Eye (tissue), 1 donor: ENCODE data around the gene FAM151A.
A peak's percentile ranks its signal among the peaks of the same experiment; 100 is the strongest.

ENCODE experiments used
- DNase-seq: peaks from one replicate; pipeline ENCODE4 v3.0.0-alpha.2; 2015

The FAM151A gene

DNA sequence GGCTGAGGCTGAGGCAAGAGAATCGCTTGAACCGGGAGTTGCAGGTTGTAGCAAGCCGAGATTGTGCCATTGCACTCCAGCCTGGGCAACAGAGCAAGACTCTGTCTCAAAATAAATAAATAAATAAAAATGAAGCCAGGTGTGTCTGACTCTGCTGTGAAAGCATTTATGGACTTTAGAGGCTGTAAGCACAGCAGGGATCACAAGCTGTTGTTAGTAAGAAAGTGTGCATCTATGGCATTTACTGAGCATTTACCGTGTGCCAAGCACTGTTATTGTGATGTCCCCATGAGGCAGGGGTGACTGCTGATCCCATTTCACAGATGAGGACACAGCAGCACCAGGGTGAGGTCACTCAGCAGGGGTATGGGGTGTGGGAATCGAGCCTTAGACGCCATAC, 20.1 kb downstream of the FAM151A start:
- DNase-seq, result no peak

GRCh38 chr1:54602554-54602953, 20.8 kb downstream of the FAM151A start:
- DNase-seq, result no peak

DNA sequence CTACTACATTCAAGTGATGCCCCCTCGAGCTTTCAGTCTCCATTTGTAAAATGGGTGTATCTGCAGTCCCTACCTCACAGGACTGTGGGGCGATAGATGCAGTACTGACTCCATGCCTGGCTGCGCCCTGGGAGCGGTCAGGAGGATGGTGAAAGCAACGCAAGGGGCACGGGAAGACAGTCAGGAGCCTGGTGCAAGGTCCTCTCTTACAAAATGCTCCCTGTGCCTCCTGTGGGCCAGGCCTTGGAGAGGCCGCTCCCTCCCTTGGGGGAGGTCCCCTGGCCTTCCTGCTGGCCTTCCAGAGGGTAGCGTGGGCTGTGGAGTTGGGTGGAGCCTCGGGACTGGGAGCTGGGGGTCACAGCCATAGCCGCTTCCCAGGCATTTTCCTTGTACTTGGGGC, 21.6 kb downstream of the FAM151A start:
- no peak for DNase-seq

DNA sequence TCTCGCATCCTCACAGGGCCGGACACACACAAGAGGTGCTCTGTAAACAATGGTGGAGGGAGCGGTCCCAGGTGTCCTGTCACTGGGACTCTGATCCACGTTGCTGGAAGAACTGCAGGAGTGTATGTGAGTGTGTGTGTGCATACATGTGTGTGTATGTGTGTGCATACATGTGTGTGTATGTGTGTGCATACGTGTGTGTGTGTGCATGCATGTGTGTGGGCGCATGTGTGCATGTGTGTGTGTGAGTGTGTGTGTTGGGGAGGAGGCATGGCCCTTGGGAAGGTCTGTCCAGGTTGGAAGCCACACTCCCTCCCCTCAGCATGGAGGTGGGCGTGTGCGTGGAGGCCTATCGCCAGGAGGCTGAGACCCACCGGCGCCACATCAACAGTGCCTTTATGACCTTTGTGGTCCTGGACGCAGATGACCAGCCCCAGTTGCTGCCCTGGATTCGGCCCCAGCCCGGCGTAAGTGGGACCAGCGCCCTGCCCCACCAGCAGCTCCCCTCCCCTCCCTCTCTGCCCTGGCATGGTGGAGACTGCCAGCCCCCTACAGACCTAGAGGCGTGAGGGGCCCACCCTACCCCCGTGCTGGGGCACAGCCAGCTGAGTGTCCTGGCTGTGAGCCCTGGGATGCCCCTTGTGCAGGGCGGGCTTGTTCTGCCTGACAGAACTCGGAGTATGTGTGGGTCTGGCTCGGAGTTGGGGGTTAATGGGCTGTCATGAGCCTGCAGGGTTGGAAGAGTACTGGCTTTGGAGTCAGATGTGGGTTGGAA, 22.2 kb downstream of the FAM151A start:
- no peak for DNase-seq

DNA sequence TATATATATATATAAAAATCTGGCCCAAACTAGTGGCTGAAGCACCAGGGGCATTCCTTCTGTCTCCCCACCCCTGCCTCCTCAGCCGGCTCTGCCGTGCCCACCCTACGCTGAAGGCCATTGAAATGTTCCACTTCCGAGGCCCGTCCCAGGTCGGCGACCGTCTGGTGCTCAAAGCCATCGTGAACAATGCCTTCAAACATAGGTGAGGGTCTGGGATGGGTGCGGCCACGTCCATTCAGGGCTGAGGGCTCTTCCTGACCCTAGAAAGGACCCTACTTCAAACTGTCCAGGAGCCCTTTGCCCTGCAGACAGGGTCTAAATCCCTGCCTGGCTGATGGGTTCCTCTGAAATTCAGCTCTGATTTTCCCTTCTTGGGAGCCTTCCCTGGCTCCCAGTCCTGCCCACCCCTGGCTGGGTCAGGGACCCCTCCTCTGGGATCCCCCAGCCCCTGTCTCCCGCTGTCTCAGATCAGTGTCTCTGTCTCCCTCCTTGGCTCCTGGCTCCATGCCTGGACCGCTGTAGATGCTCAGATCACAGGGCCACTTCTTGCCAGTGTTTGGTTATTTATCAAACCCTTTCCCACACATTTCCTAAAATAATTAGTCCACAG, 24.0 kb downstream of the FAM151A start:
- no peak for DNase-seq

GRCh38 chr1:54597455-54598030, 25.8 kb downstream of the FAM151A start:
- DNase-seq, result no peak

DNA sequence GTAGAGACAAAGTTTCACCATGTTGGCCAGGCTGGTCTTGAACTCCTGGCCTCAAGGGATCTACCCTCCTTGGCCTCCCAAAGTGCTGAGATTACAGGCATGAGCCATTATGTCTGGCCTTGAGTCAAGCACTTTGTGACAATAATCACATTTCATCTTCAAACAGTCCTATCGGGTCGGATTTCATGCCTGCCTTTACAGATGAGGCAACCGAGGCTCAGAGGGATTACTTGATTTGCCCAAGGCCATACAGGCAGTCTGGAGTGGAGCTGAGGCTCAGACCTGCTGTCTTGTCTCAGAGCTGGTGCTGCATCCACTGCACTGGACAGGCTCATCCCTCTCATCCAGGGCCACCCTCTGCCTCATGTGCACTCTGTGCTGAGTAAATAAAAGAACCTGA, 26.6 kb downstream of the FAM151A start:
- no peak for DNase-seq

DNA sequence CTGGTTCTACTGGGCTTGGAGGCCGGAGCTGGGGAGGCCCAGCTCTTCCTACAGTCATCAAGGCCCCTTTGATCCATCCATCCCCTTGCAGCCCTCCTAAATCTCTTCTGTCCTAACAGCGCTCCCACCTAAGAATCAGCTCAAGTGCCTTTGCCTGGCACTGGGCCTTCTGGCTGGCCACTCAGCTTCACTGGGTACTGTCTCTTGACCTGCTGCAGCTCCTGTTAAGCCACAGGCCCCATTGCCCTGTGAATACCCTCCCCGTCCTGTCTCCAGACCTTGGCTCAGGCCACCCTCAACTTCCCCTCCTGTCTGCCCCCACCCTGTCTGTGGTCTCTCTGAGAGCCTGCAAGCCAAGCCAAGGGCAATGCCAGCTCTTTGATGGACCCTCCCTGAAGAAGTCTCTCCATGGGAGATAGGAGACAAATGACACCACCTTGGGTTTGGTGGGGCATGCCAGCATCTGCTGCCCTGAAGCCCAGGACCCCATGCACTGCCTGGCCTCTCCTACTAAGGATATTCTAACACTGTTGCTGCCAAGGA, 27.3 kb downstream of the FAM151A start:
- DNase-seq, result no peak

DNA sequence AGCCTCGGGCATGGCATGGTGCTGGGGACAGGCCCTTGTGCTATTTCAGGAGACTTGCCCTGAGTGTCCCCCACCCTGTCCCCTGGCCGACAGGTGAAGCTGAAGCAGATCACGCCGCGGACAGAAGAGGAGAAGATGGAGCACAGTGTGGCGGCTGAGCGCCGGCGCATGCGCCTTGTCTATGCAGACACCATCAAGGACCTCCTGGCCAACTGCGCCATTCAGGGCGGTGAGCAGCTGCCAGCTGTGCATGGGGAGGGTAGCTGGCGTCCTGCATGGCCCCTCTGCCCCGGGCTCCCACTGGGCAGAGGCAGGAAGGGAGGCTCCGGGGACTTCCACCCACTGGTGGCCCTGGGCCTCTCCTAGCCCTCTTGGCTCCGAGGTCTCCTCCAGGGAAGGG, 28.9 kb downstream of the FAM151A start:
- no peak for DNase-seq

DNA sequence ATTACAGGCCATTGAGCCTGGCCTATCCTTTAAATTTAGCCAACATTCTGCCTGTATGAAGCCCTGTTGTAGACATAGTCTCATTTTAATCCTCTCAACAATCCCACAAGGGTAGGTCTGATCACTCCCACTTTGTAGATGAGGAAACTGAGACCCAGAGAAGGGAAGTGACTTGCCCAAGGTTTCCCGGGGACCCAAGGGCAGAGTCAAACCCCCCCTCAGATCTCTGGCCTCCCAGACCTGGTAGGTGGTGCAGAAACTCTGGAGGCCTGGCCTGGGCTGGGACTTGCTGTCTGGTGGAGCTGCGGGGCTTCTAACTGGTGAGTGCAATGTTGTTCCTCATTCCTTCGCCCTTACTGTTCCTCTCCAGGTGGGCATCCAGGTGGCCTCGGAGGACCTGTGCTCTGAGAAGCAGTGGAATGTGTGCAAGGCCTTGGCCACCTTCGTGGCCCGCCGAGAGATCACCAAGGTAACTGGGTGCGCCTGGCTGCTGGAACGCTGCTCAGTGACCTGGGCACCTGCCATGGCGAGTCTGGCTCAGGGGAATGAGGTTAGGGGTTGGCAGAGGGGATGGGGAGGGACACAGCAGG, 29.7 kb downstream of the FAM151A start:
- DNase-seq, result no peak

GRCh38 chr1:54591127-54591756, 32.1 kb downstream of the FAM151A start:
- no peak for DNase-seq

DNA sequence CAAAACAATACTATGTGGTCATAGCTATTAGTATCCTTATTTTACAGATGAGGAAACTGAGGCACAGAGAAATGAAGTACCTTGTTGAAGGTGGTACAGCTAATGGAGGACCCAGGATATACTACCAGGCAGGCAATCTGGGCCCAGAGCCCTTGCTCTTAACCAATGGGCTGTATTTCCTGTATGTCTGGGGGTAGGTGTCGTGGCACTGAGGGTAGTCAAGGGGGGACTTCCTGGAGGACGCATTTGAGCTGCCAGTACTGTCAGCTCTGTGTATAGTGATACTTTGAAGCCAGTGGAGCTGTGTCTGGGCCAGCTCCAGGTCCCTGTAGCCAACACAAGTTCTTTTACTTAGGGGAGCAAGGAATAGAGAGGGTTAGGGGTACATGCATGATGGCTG, 34.9 kb downstream of the FAM151A start:
- no peak for DNase-seq

DNA sequence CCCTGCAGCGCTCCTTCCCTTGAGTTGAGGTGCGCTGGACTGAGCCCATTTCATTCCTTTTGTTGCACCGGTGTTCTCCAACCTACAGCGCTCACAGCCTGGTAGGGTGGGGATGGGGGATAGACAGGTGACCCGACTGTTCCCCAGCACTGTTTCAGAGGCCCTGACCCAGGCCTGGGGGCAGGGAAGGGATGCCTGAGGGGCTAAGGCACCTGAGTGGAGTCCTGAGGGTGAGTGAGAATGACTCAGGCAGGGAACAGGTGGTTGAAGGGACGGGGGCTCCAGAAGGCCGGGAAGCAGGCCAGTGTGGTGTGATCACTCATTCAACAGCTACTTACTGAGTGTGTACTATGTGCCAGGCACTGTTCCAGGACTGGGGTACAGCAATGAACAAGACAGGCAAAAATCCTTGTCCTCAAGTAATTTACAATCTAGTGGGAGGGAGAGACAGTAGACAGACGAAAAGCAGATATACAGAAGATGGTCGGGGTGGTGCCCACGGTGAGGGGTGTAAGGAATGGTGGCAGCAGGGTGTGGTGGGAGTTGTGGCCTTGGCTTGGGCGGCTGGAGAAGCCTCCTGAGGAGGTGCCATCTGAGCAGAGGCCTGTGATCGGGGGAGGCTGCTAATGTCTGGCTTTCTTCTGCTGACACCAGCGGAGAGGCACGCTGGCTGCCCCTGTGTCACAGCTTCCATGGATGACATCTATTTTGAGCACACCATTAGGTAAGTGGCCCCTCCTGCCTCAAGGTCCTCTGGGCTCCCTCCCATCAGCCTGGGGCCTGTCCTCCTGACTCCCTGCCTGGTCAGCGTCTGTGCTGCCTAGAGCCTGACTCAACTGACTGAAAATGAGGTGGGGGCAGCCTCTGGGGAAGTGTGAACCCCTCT, 37.9 kb downstream of the FAM151A start:
- DNase-seq, result no peak

DNA sequence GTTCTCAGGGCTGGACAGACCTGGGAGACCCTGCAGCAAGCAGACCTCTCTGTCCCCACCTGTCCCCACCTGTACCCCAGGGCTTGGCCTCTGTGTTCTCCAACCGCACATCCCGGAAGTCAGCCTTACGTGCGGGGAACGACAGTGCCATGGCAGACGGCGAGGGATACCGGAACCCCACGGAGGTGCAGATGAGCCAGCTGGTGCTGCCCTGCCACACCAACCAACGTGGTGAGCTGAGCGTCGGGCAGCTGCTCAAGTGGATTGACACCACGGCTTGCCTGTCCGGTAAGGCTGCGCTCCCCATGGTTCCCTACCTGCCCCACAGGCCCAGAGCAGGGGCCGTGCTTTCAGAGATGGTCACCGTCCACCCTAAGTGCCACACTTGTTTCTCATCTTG, 38.8 kb downstream of the FAM151A start:
- DNase-seq, result no peak

- peak; percentile 53 for DNase-seq
Measured at GRCh38 chr1:54583871-54584270, 39.5 kb downstream of the FAM151A start.

DNA sequence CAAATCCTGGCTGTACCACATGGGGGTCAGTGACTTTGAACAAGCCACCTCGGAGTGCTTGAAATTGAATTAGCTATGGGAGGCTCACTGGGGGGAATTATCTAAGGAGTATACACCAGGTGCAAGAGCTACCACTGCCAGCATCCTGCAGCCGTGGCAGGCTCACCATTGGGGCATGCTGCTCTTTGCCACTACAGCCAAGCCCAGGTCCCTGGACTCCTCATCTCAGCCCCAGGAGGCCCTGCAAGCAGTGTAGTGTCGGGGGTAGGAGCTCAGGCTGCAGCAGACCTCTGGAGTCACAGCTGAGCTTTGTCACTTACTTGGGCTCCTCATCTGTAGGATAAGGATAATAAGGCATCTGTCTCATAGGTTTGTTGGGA, 40.0 kb downstream of the FAM151A start:
- no peak for DNase-seq

GRCh38 chr1:54582566-54583306, 40.6 kb downstream of the FAM151A start:
- peak; percentile 80 for DNase-seq

DNA sequence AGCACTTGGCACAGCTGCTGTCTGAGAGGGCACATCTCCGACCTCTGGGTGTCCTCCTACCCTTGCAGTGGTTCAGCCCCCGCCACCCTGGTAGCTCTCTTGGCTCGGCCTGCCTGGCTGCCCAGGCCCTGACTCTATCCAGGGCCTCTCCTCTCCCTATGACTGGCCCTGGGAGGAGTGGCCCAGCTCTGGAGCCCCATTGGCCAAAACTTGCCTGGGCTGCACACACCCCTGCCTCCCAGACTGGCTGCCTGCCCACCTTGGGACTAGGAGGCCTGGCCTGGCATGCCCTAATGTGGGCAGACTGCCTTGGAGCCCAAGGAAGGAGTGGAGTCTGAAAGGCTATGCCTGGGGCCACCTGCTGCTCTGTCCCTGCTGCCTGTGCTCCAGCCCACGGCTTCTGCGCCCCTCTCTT, 41.7 kb downstream of the FAM151A start:
- peak; percentile 45 for DNase-seq

- no peak for DNase-seq
Measured at GRCh38 chr1:54580856-54581550, 42.3 kb downstream of the FAM151A start.

- DNase-seq, result peak; percentile 66
Measured at GRCh38 chr1:54579337-54579781, 44.0 kb downstream of the FAM151A start.

GRCh38 chr1:54577612-54578011, 45.7 kb downstream of the FAM151A start:
- DNase-seq, result peak; percentile 64
